Hepatocyte (in vitro differentiated cells): ENCODE measurements around the gene RBBP4. TPM values are rescaled to one million over a fixed set of nuclear protein-coding genes. Genes with fewer than 3 reads are reported as not detected.

Experiments
- DNase-seq: peaks from one replicate; pipeline ENCODE4 v3.0.0-alpha.2; 2016; ENCODE audit warnings: low spot score
- H2AFZ ChIP-seq: fragments of 200-600 bp; sonication (generic); 2 replicates; pipeline ENCODE4 v1.6.0; 2016; ENCODE audit warnings: antibody characterized with exemption, mild to moderate bottlenecking
- H3K27ac ChIP-seq: fragments of 200-600 bp; sonication (generic); 2 replicates; pipeline ENCODE4 v1.5.1; 2016; ENCODE audit warnings: mild to moderate bottlenecking
- H3K27me3 ChIP-seq: fragments of 200-600 bp; sonication (generic); 2 replicates; pipeline ENCODE4 v1.6.1; 2016
- H3K36me3 ChIP-seq: fragments of 200-600 bp; sonication (generic); replicated peaks from 2 replicates; pipeline ENCODE4 v1.5.1; 2016; ENCODE audit warnings: low read depth; ENCODE audit not compliant: insufficient read depth
- H3K4me1 ChIP-seq: fragments of 200-600 bp; sonication (generic); 2 replicates; pipeline ENCODE4 v1.5.1; 2016; ENCODE audit warnings: mild to moderate bottlenecking, moderate library complexity; ENCODE audit not compliant: insufficient read depth
- H3K4me2 ChIP-seq: fragments of 200-600 bp; sonication (generic); 2 replicates; pipeline ENCODE4 v1.6.0; 2016
- H3K4me3 ChIP-seq: fragments of 200-600 bp; sonication (generic); 2 replicates; pipeline ENCODE4 v1.5.1; 2016; ENCODE audit warnings: mild to moderate bottlenecking
- H3K79me2 ChIP-seq: fragments of 200-600 bp; sonication (generic); 2 replicates; pipeline ENCODE4 v1.6.0; 2017; ENCODE audit warnings: mild to moderate bottlenecking
- H3K9me2 ChIP-seq: fragments of 200-600 bp; sonication (generic); replicated peaks from 2 replicates; pipeline ENCODE4 v1.6.0; 2017; ENCODE audit warnings: mild to moderate bottlenecking; ENCODE audit not compliant: insufficient read depth
- H3K9me3 ChIP-seq: fragments of 200-600 bp; sonication (generic); 2 replicates; pipeline ENCODE4 v1.5.1; 2016; ENCODE audit warnings: low read depth, mild to moderate bottlenecking
- H4K20me1 ChIP-seq: fragments of 200-600 bp; sonication (generic); 2 replicates; pipeline ENCODE4 v1.6.0; 2016; ENCODE audit warnings: mild to moderate bottlenecking; ENCODE audit not compliant: insufficient read depth, poor library complexity, severe bottlenecking
- CTCF ChIP-seq: fragments of 200-600 bp; sonication (generic); IDR thresholded peaks from 2 replicates; pipeline ENCODE4 v1.5.1; 2016; ENCODE audit warnings: antibody characterized with exemption, mild to moderate bottlenecking; ENCODE audit not compliant: poor library complexity
- EZH2 ChIP-seq: fragments of 200-600 bp; sonication (generic); IDR thresholded peaks from 2 replicates; pipeline ENCODE4 v1.6.1; 2016; ENCODE audit warnings: antibody characterized with exemption, mild to moderate bottlenecking, borderline replicate concordance
- EZH2phosphoT487 ChIP-seq: fragments of 200-600 bp; sonication (generic); IDR thresholded peaks from one replicate; pipeline ENCODE4 v1.6.1; 2018; ENCODE audit warnings: antibody characterized with exemption, mild to moderate bottlenecking, low read depth, moderate library complexity; ENCODE audit not compliant: unreplicated experiment, severe bottlenecking
- WGBS: methylation state at CpG from one replicate; pipeline ENCODE4 v1.1.6; 2016; ENCODE audit warnings: low lambda C conversion rate; ENCODE audit errors: missing lambda C conversion rate; 5-methylcytosine and 5-hydroxymethylcytosine counted together
- polyA plus RNA-seq: library from polyadenylated mRNA; unstranded; fragments of >200 nt; fragmentation: Nextera tagmentation; extraction: Ambion mirVana; gene quantifications from 2 replicates; pipeline ENCODE4 v1.2.1, GENCODE V29; 2016
- total RNA-seq: library from RNA; depleted of rRNA; stranded (reverse); fragments of >200 nt; gene quantifications from 2 replicates; pipeline ENCODE4 v1.2.3, GENCODE V29; 2014

Gene RBBP4
- total and polyA plus RNA-seq, 2 experiments from 2014 or later = 139 to 177 TPM

DNA sequence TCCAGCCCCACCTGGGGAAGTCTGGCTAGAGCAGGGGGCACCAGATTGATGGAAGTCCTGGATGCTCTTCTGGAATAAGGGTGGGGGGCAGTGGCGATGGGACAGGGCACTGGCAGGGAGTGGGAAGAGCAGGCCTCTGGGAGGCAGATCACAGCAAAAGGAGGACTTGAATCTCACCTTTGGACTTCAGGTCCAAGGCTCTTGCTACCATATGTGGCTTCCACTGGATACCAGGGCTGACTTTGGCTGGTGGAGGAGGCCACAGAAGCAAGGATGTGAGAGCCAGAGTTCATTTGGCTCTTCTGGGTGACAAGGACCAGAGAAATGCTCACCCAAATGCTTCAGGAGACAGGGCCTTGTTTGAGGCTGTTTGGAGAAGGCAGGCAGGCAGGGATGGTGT is 67.5 kb downstream of the RBBP4 start:
- Histone ChIP-seq H4K20me1 (no peaks in the 10 kb centered on the region), H3K4me1 (peaks cover 18% of the 10 kb centered on the region), H3K9me2 (no peaks in the 10 kb centered on the region), H3K79me2 (no peaks in the 10 kb centered on the region), H3K4me2 (no peak overlapping the region), H3K27me3 (no peaks in the 10 kb centered on the region), H3K36me3 (no peaks in the 10 kb centered on the region), H3K9me3 (no peaks in the 10 kb centered on the region), H3K4me3 (no peak overlapping the region), H3K27ac (no peak overlapping the region), H2AFZ (no peak overlapping the region)
- 94% methylated on average over 1 of the region's 1 CpG for WGBS
- TF ChIP-seq EZH2phosphoT487 (no peak), EZH2 (no peak), CTCF (no peak)
- DNase-seq = no peak

DNA sequence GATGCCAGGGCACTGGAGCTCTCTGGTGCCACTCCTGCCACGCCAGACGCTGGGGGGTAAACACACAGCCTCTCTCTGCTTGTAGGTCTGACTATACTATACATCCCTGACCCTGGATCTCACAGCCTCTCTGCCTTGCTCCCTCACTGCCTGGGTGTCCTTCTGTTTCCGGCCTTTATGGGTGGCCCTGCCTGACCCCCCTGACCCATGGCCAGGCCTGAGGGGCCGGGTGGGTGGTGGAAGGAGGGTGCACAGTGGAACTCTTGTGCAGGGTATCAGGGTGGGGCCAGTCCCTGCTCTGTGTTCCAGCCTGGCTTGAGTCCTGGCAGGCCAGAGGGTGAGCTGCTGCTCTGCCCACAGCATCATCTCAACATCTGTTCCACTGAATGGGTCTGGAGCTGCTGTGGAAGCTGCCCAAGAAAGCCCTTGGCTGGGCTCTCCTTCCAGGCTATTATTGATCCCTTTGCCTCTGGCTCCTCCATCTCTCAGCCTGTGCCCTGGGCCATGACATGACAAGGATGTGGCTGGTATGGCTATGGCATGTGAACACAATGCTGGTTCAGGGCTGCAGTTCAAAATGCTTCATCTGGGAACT is 68.8 kb downstream of the RBBP4 start:
- H3K36me3 ChIP-seq = no peaks in the 10 kb centered on the region
- no peak overlapping the region for H3K4me2 ChIP-seq
- no peaks in the 10 kb centered on the region for H3K79me2 ChIP-seq
- no peak overlapping the region for H3K27ac ChIP-seq
- 88% methylated on average over 4 of the region's 4 CpGs for WGBS
- TF ChIP-seq EZH2phosphoT487 (no peak), CTCF (no peak), EZH2 (no peak)
- no peak overlapping the region for H3K4me3 ChIP-seq
- H3K9me2 ChIP-seq = no peaks in the 10 kb centered on the region
- H3K4me1 ChIP-seq = peaks cover 14% of the 10 kb centered on the region
- H2AFZ ChIP-seq = no peak overlapping the region
- H3K9me3 ChIP-seq = no peaks in the 10 kb centered on the region
- no peak for DNase-seq
- H3K27me3 ChIP-seq = no peaks in the 10 kb centered on the region
- H4K20me1 ChIP-seq = no peaks in the 10 kb centered on the region

DNA sequence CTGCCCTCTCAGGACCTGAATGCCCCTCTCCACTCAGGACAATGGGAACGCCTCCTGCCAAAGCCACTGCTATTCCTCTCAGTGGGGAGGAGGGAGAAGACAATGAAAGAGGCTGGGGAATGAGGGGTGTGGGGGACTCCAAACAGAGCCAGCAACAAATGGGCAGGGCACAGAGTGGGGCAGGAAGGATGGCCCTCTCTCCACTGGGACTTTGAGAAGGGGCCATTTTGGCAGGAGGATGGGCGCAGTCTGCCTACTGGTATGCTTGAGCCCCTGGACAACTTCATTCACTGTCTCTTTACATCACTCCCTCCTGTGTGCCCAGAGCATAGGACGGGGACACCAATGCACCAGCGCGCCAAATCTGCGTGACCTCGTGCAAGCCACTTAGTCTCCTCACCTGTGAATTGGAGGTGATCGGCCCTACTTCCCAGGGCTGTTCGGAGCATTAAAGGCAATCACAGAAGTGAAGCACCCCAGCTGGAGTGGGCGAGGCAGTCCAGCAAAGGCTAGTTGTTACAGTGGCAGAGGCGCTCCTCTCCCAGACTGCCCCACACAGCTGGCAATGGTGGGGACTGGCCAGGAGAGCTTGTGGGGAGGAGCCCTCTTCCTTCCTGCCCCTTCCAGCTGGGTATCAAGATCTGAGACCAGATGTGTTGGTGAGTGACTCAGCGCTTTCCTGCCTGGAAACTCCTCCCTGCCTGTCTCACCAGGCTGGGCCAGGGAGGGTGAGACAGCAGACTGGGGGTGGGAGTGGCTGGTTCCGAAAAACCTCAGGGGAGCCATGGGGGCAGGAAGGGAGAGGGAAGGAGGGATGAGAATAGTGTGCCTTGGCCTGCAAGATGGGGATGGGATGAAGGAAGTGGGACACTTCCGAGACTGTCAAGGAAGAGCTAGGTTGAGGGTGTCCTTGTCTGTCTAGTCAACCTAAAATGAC is 73.9 kb downstream of the RBBP4 start:
- TF ChIP-seq EZH2 (no peak), CTCF (no peak), EZH2phosphoT487 (no peak)
- H3K4me3 ChIP-seq = no peak overlapping the region
- H3K27ac ChIP-seq = no peak overlapping the region

More for the DNA sequence above, 73.9 kb downstream of the RBBP4 start:
- H2AFZ ChIP-seq = peak overlapping the region; percentile 33
- H3K4me2 ChIP-seq = no peak overlapping the region
- peaks cover 5% of the 10 kb centered on the region for H3K4me1 ChIP-seq
- no peaks in the 10 kb centered on the region for H3K79me2 ChIP-seq
- H3K27me3 ChIP-seq = no peaks in the 10 kb centered on the region
- H3K36me3 ChIP-seq = no peaks in the 10 kb centered on the region
- no peaks in the 10 kb centered on the region for H3K9me2 ChIP-seq
- H4K20me1 ChIP-seq = no peaks in the 10 kb centered on the region
- WGBS = 76% methylated on average over 14 of the region's 14 CpGs
- H3K9me3 ChIP-seq = no peaks in the 10 kb centered on the region
- peak; percentile 79 for DNase-seq
